Spleen (tissue), 11 donors: ENCODE data around the gene SPX. TPM values are rescaled to one million over a fixed set of nuclear protein-coding genes. Genes with fewer than 3 reads are reported as not detected.
A peak's percentile ranks its signal among the peaks of the same experiment; 100 is the strongest.

Source experiments
- DNase-seq: peaks from one replicate; pipeline ENCODE4 v3.0.0-alpha.2; 2020
- H3K27ac ChIP-seq, 8 donors: fragments of 200-600 bp; sonication (generic) in 7 of 8; 1 replicate in 4 of 8; 2 replicates in 4 of 8; pipeline versions ENCODE4 v1.5.0 to v1.8.0; 2016 to 2021; ENCODE audit warnings: inconsistent platforms in 4 of 8, mild to moderate bottlenecking in 4 of 8, moderate library complexity in 1 of 8
- H3K27me3 ChIP-seq, 7 donors: fragments of 200-600 bp; sonication (generic) in 6 of 7; replicated peaks in 1 of 7; 1 replicate in 4 of 7; 2 replicates in 3 of 7; pipeline versions ENCODE4 v1.5.0 to v1.8.0; 2016 to 2021; ENCODE audit warnings: inconsistent platforms in 3 of 7, mild to moderate bottlenecking in 1 of 7
- H3K36me3 ChIP-seq, 6 donors: fragments of 200-600 bp; sonication (generic) in 5 of 6; 1 replicate in 4 of 6; 2 replicates in 2 of 6; pipeline versions ENCODE4 v1.5.0 to v1.8.0; 2016 to 2021; ENCODE audit warnings: inconsistent platforms in 2 of 6
- H3K4me1 ChIP-seq, 6 donors: fragments of 200-600 bp; sonication (generic) in 5 of 6; 1 replicate in 3 of 6; 2 replicates in 3 of 6; pipeline versions ENCODE4 v1.5.0 to v1.8.0; 2016 to 2021; ENCODE audit warnings: inconsistent platforms in 3 of 6
- H3K4me3 ChIP-seq, 8 donors: fragments of 200-600 bp; sonication (generic) in 7 of 8; 1 replicate in 4 of 8; 2 replicates in 4 of 8; pipeline versions ENCODE4 v1.5.0 to v1.8.0; 2016 to 2021; ENCODE audit warnings: inconsistent platforms in 4 of 8, mild to moderate bottlenecking in 4 of 8, moderate library complexity in 2 of 8
- H3K9me3 ChIP-seq, 8 donors: fragments of 200-600 bp; sonication (generic) in 7 of 8; 1 replicate in 4 of 8; 2 replicates in 4 of 8; pipeline versions ENCODE4 v1.5.0 to v1.8.0; 2016 to 2021; ENCODE audit warnings: inconsistent platforms in 4 of 8
- CTCF ChIP-seq, 11 experiments: fragments of 200-600 bp in 7 of 11; fragments of 450-650 bp in 4 of 11; sonication (generic) in 4 of 11; IDR thresholded peaks in 8 of 11; conservative IDR thresholded peaks in 3 of 11; 1 replicate in 7 of 11; 2 replicates in 4 of 11; pipeline versions ENCODE4 v1.4.0 to v1.8.0; 2016 to 2021; ENCODE audit warnings: antibody characterized with exemption in 11 of 11, inconsistent platforms in 4 of 11, mild to moderate bottlenecking in 1 of 11
- POLR2A ChIP-seq, 3 donors: fragments of 450-650 bp; IDR thresholded peaks; one replicate each; pipeline ENCODE4 v1.5.1; 2017; ENCODE audit warnings: antibody characterized with exemption in 3 of 3, mild to moderate bottlenecking in 1 of 3
- POLR2AphosphoS5 ChIP-seq, 3 donors: sonication (generic); formaldehyde crosslinking; IDR thresholded peaks; one replicate each; pipeline ENCODE4 v1.5.1; 2017; ENCODE audit warnings: antibody characterized with exemption in 3 of 3
- WGBS, 5 donors: extraction: QIAGEN DNeasy Blood & Tissue Kit in 3 of 5; methylation state at CpG; one replicate each; pipeline versions ENCODE4 v1.1.5 to v1.1.7; 2013 to 2018; 5-methylcytosine and 5-hydroxymethylcytosine counted together
- intact Hi-C: fragments of 100-400 bp; cut with DNase I; formaldehyde crosslinking; loops from one replicate; pipeline ENCODE4 v1.15.0; 2023; ENCODE audit warnings: low total_unique reads
- polyA plus RNA-seq, 3 donors: library from polyadenylated mRNA; stranded (reverse); fragments of 200-250 nt; gene quantifications; one replicate each; pipeline ENCODE4 v1.2.1, GENCODE V29; 2013
- total RNA-seq, 7 donors: library from RNA; depleted of rRNA in 3 of 7; stranded (reverse); fragments of >200 nt in 3 of 7; fragmentation: NEBNext Ultra II Directional in 4 of 7; extraction: Animal tissue kit (Norgen Biotek cat#: 25700) in 4 of 7; gene quantifications; one replicate each; pipeline versions ENCODE4 v1.1.0 to v1.2.1, GENCODE V29; 2016 to 2021
- donor health status: healthy with polysubstance abuse.
- donor health status: DM: no; HTN: no; CAD: no; lungs with moderate emphysema.
- donor health status: DM: no; HTN: no; CAD: no.
- donor health status: Bipolar disorder and iron deficiency.
- donor health status: healthy.
- donor health status: DM: no; HTN: no; CAD: no.
- donor health status: DM: yes; HTN: yes; CAD: no.

Gene SPX
- total and polyA plus RNA-seq, 10 donors: 0.15 to 1.3 (median 0.53) TPM; not detected in 1

- intact Hi-C loops: no loop called here
- no peak for DNase-seq
- no peaks in the 10 kb centered on the region for H3K27me3 ChIP-seq
- peak overlapping the region; percentile 85 to 93 (median 90) for H3K27ac ChIP-seq
- TF ChIP-seq POLR2AphosphoS5 (IDR thresholded peaks at IDR 0.05) (no peak), CTCF (IDR thresholded peaks at IDR 0.05 in 8 of 11, conservative IDR thresholded peaks at IDR 0.05 in 3 of 11) (no peak), POLR2A (IDR thresholded peaks at IDR 0.05) (no peak)
- peaks cover 2 to 21% (median 17%) of the 10 kb centered on the region in 6 donors for H3K36me3 ChIP-seq
- H3K4me1 ChIP-seq: peaks cover 39 to 87% (median 64%) of the 10 kb centered on the region in 6 donors
- peak overlapping the region; percentile 82 to 100 (median 89) for H3K4me3 ChIP-seq
- 0 to 2% (median 1%) methylated on average over 12 to 14 of the region's 14 CpGs for WGBS, 5 donors
- no peaks in the 10 kb centered on the region for H3K9me3 ChIP-seq
Observed at GRCh38 chr12:21502164-21502496, 24.0 kb upstream of the SPX start.

- no peak overlapping the region for H3K27ac ChIP-seq
- no peak for DNase-seq
- H3K4me3 ChIP-seq: peak overlapping the region in 6 of 8 donors; percentile 82 to 100 (median 89)
- intact Hi-C loops: no loop called here
- H3K36me3 ChIP-seq: peaks cover 2 to 19% (median 14%) of the 10 kb centered on the region in 6 donors
- WGBS, 5 donors: 81 to 100% (median 89%) methylated on average over 1 of the region's 1 CpG
- TF ChIP-seq POLR2AphosphoS5 (IDR thresholded peaks at IDR 0.05) (no peak), POLR2A (IDR thresholded peaks at IDR 0.05) (no peak), CTCF (IDR thresholded peaks at IDR 0.05 in 8 of 11, conservative IDR thresholded peaks at IDR 0.05 in 3 of 11) (no peak)
- H3K27me3 ChIP-seq: no peaks in the 10 kb centered on the region
- H3K4me1 ChIP-seq: peaks cover 39 to 84% (median 64%) of the 10 kb centered on the region in 6 donors
- no peaks in the 10 kb centered on the region for H3K9me3 ChIP-seq
Observed at GRCh38 chr12:21502872-21503271, 23.2 kb upstream of the SPX start.

- no peaks in the 10 kb centered on the region for H3K27me3 ChIP-seq
- DNase-seq: no peak
- H3K27ac ChIP-seq: no peak overlapping the region
- H3K4me1 ChIP-seq: peaks cover 21 to 74% (median 39%) of the 10 kb centered on the region in 6 donors
- WGBS, 5 donors: 39 to 78% (median 60%) methylated on average over 2 of the region's 2 CpGs
- TF ChIP-seq CTCF (IDR thresholded peaks at IDR 0.05 in 8 of 11, conservative IDR thresholded peaks at IDR 0.05 in 3 of 11): no peak
- TF ChIP-seq POLR2AphosphoS5 (IDR thresholded peaks at IDR 0.05): no peak
- no peak for TF ChIP-seq POLR2A (IDR thresholded peaks at IDR 0.05)
- intact Hi-C loops: no loop called here
- no peak overlapping the region for H3K4me3 ChIP-seq
- H3K36me3 ChIP-seq: peaks cover 0 to 34% (median 10%) of the 10 kb centered on the region in 6 donors
- no peaks in the 10 kb centered on the region for H3K9me3 ChIP-seq
Observed at GRCh38 chr12:21505888-21506287, 20.2 kb upstream of the SPX start.

GRCh38 chr12:21507849-21508248, 18.2 kb upstream of the SPX start:
- H3K27me3 ChIP-seq: no peaks in the 10 kb centered on the region
- intact Hi-C loops: no loop called here
- TF ChIP-seq CTCF (IDR thresholded peaks at IDR 0.05 in 8 of 11, conservative IDR thresholded peaks at IDR 0.05 in 3 of 11) (no peak), POLR2AphosphoS5 (IDR thresholded peaks at IDR 0.05) (no peak), POLR2A (IDR thresholded peaks at IDR 0.05) (no peak)
- H3K4me1 ChIP-seq: peaks cover 14 to 62% (median 31%) of the 10 kb centered on the region in 6 donors
- no peaks in the 10 kb centered on the region for H3K9me3 ChIP-seq
- WGBS, 5 donors: 85 to 99% (median 91%) methylated on average over 2 of the region's 2 CpGs
- H3K4me3 ChIP-seq: no peak overlapping the region
- no peak overlapping the region for H3K27ac ChIP-seq
- DNase-seq: no peak
- H3K36me3 ChIP-seq: peaks cover 0 to 53% (median 18%) of the 10 kb centered on the region in 6 donors
